Tibial artery (tissue), 4 donors: Measurements from ENCODE around the gene GPAT3.
"Not testable (repeated sequence)": the region's sequence is repeated elsewhere in the genome, so short reads cannot be mapped to it uniquely, and the experiment has no call there.

Experiments used
- DNase-seq, 2 donors: peaks; one replicate each; pipeline ENCODE4 v3.0.0-alpha.2; 2019
- H3K27ac ChIP-seq, 2 donors: fragments of 200-600 bp; sonication (generic) in 1 of 2; 1 replicate in 1 of 2; 2 replicates in 1 of 2; pipeline ENCODE4 v1.5.1; 2018 to 2019; ENCODE audit warnings: mild to moderate bottlenecking in 1 of 2
- H3K27me3 ChIP-seq, 2 donors: fragments of 200-600 bp; sonication (generic) in 1 of 2; one replicate each; pipeline versions ENCODE4 v1.5.1 to v1.6.0; 2016 to 2019
- H3K36me3 ChIP-seq, 3 donors: fragments of 200-600 bp; sonication (generic) in 2 of 3; one replicate each; pipeline ENCODE4 v1.5.1; 2016 to 2019; ENCODE audit warnings: mild to moderate bottlenecking in 2 of 3
- H3K4me1 ChIP-seq, 4 donors: fragments of 200-600 bp; sonication (generic) in 2 of 4; 1 replicate in 3 of 4; 2 replicates in 1 of 4; pipeline ENCODE4 v1.5.1; 2016 to 2019
- H3K4me3 ChIP-seq, 2 donors: fragments of 200-600 bp; sonication (generic) in 1 of 2; 1 replicate in 1 of 2; 2 replicates in 1 of 2; pipeline ENCODE4 v1.5.1; 2018 to 2019; ENCODE audit warnings: mild to moderate bottlenecking in 2 of 2
- H3K9me3 ChIP-seq, 3 donors: fragments of 200-600 bp; sonication (generic) in 1 of 3; one replicate each; pipeline ENCODE4 v1.5.1; 2016 to 2019
- CTCF ChIP-seq, 2 experiments: fragments of 200-600 bp in 1 of 2; fragments of 450-650 bp in 1 of 2; IDR thresholded peaks; one replicate each; pipeline ENCODE4 v1.5.1; 2017 to 2019; ENCODE audit warnings: antibody characterized with exemption in 2 of 2, mild to moderate bottlenecking in 1 of 2, moderate library complexity in 1 of 2
- intact Hi-C: fragments of 100-400 bp; cut with DNase I; formaldehyde crosslinking; loops from one replicate; pipeline ENCODE4 v1.15.0; 2023; ENCODE audit warnings: low total_unique reads

The GPAT3 gene

GRCh38 chr4:83613994-83614393 is 78.1 kb downstream of the GPAT3 start:
- H3K4me1 ChIP-seq, result peaks cover 0 to 7% (median 2%) of the 10 kb centered on the region in 4 donors
- no peak overlapping the region for H3K27ac ChIP-seq
- intact Hi-C loops, result no loop called here
- H3K27me3 ChIP-seq, result no peaks in the 10 kb centered on the region
- no peak for DNase-seq
- H3K36me3 ChIP-seq, result no peaks in the 10 kb centered on the region
- peaks cover 0 to 31% (median 31%) of the 10 kb centered on the region in 3 donors for H3K9me3 ChIP-seq
- no peak for TF ChIP-seq CTCF (IDR thresholded peaks at IDR 0.05)
- no peak overlapping the region for H3K4me3 ChIP-seq

- Histone ChIP-seq H3K9me3 (peaks cover 0 to 33% (median 26%) of the 10 kb centered on the region in 3 donors), H3K27me3 (no peaks in the 10 kb centered on the region), H3K4me1 (peaks cover 0 to 16% (median 3%) of the 10 kb centered on the region in 4 donors), H3K27ac (no peak overlapping the region), H3K4me3 (no peak overlapping the region), H3K36me3 (no peaks in the 10 kb centered on the region)
- intact Hi-C loops, result no loop called here
- TF ChIP-seq CTCF (IDR thresholded peaks at IDR 0.05), result no peak
- no peak for DNase-seq
Measured at GRCh38 chr4:83616252-83616651, 80.3 kb downstream of the GPAT3 start.

GRCh38 chr4:83617371-83618035 is 81.6 kb downstream of the GPAT3 start:
- TF ChIP-seq CTCF (IDR thresholded peaks at IDR 0.05), result no peak
- intact Hi-C loops, result no loop called here
- H3K9me3 ChIP-seq, result peaks cover 0 to 35% (median 32%) of the 10 kb centered on the region in 3 donors

GRCh38 chr4:83618431-83618830 is 82.5 kb downstream of the GPAT3 start:
- Histone ChIP-seq H3K4me3 (no peak overlapping the region), H3K27me3 (no peaks in the 10 kb centered on the region), H3K27ac (no peak overlapping the region), H3K36me3 (no peaks in the 10 kb centered on the region), H3K4me1 (peaks cover 0 to 16% (median 3%) of the 10 kb centered on the region in 4 donors), H3K9me3 (peaks cover 0 to 32% (median 32%) of the 10 kb centered on the region in 3 donors)
- no peak for DNase-seq
- intact Hi-C loops, result no loop called here
- TF ChIP-seq CTCF (IDR thresholded peaks at IDR 0.05), result no peak

More at GRCh38 chr4:83617371-83618035, 81.6 kb downstream of the GPAT3 start:
- H3K4me1 ChIP-seq, result peaks cover 0 to 16% (median 3%) of the 10 kb centered on the region in 4 donors
- H3K27ac ChIP-seq, result no peak overlapping the region
- H3K27me3 ChIP-seq, result no peaks in the 10 kb centered on the region
- DNase-seq, result no peak
- H3K36me3 ChIP-seq, result no peaks in the 10 kb centered on the region
- H3K4me3 ChIP-seq, result no peak overlapping the region

GRCh38 chr4:83618991-83619645 is 83.2 kb downstream of the GPAT3 start:
- peak in 1 of 2 donors; percentile 24 for DNase-seq
- Histone ChIP-seq H3K9me3 (peaks cover 0 to 27% (median 25%) of the 10 kb centered on the region in 3 donors), H3K4me1 (peaks cover 0 to 16% (median 3%) of the 10 kb centered on the region in 4 donors), H3K27ac (no peak overlapping the region), H3K36me3 (no peaks in the 10 kb centered on the region), H3K27me3 (no peaks in the 10 kb centered on the region), H3K4me3 (no peak overlapping the region)
- no peak for TF ChIP-seq CTCF (IDR thresholded peaks at IDR 0.05)
- intact Hi-C loops, result no loop called here

- peaks cover 0 to 19% (median 14%) of the 10 kb centered on the region in 3 donors for H3K9me3 ChIP-seq
- H3K27ac ChIP-seq, H3K27me3 ChIP-seq, H3K4me3 ChIP-seq, intact Hi-C loops, DNase-seq, H3K36me3 ChIP-seq: not testable (repeated sequence)
- peaks cover 0 to 24% (median 3%) of the 10 kb centered on the region in 4 donors for H3K4me1 ChIP-seq
Measured at GRCh38 chr4:83622127-83622526, 86.2 kb downstream of the GPAT3 start.
